Fibroblast of the aortic adventitia (primary cell): ENCODE results near the gene WAPL. TPM values are rescaled to one million over a fixed set of nuclear protein-coding genes. Genes with fewer than 3 reads are reported as not detected.

Experiments
- DNase-seq: peaks from one replicate; pipeline ENCODE4 v3.0.0-alpha.2; 2010; ENCODE audit warnings: low read depth
- H3K4me3 ChIP-seq: 2 replicates; pipeline ENCODE4 v1.5.1; 2011; ENCODE audit warnings: low read depth, mild to moderate bottlenecking, control low read depth, low read length, moderate library complexity
- CTCF ChIP-seq: IDR thresholded peaks from 2 replicates; pipeline ENCODE4 v1.5.1; 2011; ENCODE audit warnings: mild to moderate bottlenecking, low read length, control low read depth, inconsistent platforms; ENCODE audit not compliant: insufficient read depth
- total RNA-seq: library from RNA; depleted of rRNA; stranded (reverse); fragments of >200 nt; gene quantifications from 2 replicates; pipeline ENCODE4 v1.2.3, GENCODE V29; 2012; ENCODE audit warnings: low replicate concordance

Gene WAPL
- total RNA-seq, 1 donor: 40.9 TPM

DNA sequence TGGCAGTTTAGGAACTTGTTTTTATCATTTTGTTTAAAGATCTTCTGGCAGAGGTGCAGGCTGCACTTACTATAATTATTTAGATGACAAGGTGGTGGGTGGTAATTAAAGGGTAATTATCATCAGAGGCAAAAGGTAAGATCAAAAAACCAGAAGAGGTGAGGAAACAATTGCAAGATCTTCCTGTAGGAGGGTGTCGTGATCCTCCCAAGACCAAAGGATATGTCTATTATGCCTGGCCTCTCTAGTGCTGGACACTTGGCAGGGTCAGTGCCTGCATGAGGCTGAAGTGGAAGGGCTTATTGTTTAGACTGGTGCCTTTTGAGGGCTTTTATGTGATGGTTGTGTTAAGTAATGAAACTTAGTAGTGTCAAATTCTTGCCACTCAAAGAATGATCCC lies 1.8 kb upstream of the WAPL start:
- peak overlapping the region; percentile 89 for H3K4me3 ChIP-seq
- DNase-seq: peak; percentile 47

DNA sequence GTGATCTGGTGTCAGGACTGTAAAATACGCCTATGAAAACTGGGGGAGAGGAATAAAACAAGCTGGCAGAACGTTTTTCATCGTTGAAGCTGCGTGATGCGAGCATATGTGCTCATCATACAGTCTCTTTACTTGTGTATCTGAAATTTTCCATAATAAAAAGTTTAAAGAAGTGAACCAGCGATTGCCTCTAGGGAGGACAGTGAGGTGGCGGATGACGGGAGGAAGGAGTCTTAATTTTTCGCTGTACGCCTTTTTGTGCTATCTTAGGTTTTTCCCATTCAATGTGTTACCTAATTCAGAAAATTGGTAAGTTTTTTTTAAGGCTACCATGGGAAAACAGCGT lies 891 bp upstream of the WAPL start:
- TF ChIP-seq CTCF: no peak
- H3K4me3 ChIP-seq: peak overlapping the region; percentile 89
- peak; percentile 14 for DNase-seq

More for the DNA sequence above, 1.8 kb upstream of the WAPL start:
- TF ChIP-seq CTCF: peak; percentile 43

- peak; percentile 49 for DNase-seq
- H3K4me3 ChIP-seq: peak overlapping the region; percentile 84
- no peak for TF ChIP-seq CTCF
Observed at GRCh38 chr10:86520871-86521677, 518 bp downstream of the WAPL start.

DNA sequence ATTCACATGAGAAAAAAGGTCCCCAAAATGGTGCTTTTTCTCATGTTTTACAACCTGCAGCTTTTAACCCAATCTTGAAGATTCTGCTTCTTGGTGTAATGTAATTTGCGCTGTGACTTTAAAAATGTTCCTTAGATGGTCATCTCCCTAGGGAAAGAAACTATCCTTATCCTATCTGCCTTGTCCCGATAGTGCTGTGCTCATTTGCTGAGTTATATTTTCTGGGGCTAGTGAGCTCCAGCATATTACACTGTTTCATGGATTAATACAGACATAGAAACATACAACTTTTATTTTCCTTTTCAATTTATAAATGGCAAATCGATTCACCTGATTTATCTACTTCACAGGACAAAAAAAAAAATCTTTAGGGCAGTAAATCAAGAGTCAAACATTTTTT lies 2.8 kb downstream of the WAPL start:
- no peak overlapping the region for H3K4me3 ChIP-seq
- DNase-seq: no peak
- TF ChIP-seq CTCF: no peak

GRCh38 chr10:86512137-86512536 lies 9.5 kb downstream of the WAPL start:
- H3K4me3 ChIP-seq: no peak overlapping the region
- no peak for DNase-seq
- no peak for TF ChIP-seq CTCF

DNA sequence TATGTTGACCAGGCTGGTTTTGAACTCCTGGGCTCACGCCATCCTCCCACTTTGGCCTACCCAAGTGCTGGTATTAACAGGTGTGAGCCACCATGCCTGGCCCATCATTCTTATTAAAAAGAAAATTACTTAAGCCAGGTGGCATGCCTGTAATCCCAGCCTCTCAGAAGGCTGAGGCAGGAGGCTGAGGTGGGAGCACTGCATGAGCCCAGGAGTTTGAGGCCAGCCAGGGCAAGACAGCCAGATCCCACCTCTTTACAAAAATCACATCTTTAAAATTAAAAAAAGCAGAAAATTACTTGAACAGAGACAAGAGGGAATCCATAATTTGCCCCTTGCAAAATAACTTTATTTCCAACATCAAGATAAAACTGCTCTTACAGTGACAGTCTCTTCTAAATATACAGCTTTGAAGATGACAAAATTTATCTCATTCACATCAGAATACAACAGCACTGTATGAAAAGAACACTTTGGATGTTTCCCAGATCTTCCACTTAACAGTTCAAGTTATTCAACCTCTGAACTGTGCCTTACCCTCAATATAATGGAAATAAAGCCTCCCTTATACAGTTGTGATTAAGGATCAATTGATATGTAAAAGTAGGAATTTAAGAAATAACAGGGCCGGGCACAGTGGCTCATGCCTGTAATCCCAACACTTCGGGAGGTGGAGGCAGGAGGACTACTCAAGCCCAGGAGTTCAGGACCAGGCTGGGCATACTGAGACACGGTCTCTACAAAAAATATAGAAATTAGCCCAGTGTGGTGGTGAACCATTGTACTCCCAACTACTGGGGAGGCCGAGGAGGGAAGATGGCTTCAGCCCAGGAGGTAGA lies 10.3 kb downstream of the WAPL start:
- H3K4me3 ChIP-seq: no peak overlapping the region
- TF ChIP-seq CTCF: no peak

More for the DNA sequence above, 10.3 kb downstream of the WAPL start:
- no peak for DNase-seq
